ENCODE results near the gene RWDD4.

The RWDD4 gene

DNA sequence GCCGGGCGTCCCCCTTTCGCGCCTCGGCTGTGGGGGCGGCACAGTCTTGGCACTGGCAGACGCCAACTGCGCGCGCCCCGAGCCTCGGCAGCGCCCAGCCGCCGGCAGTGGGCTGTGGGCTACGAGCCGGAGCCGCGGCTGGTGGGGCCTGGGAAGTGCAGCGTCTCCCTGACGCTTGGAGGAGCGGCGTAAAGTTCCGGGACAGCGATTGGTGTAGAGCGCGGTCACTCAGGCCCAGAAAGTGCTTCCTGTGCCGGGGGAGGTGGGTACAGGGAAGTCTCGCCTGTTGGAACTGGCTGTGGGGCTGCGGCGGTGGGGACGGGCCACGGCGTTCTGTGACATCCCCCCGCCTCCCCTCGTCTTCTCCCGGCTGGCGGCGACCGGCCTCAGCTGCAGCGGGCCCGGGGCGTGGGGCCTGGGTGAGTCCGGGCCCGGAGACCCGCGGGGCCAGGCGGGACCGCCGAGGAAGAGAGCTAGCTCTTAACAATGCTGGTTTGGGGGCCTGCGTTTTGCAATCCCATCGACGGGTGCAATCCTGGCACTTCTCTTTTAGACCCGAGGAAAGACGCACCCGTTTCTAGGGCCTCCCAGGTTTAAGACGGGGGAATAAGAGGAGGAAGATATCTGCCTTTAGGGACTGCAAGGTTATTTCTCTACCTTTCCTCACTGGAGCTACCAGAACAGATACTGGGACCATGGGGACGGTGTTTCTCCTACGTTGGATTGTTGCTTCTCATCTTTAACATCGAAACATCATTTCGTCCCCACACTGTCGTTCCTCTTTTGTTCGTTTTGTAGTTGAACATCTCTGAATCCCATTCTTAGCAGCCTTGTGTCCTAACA, at the start of gene RWDD4, which contains the start of gene TRAPPC11:
Gene RWDD4 (minus strand): TSS at position 157 of the 843 bp plus-strand sequence. CDS start 233 bp downstream, outside the sequence.
Gene TRAPPC11 (plus strand): TSS at position 265 of the 843 bp plus-strand sequence. CDS start 4,575 bp downstream, outside the sequence.
- peak; percentile 99 for DNase-seq (ENCODE audit: low read depth, low spot score)

DNA sequence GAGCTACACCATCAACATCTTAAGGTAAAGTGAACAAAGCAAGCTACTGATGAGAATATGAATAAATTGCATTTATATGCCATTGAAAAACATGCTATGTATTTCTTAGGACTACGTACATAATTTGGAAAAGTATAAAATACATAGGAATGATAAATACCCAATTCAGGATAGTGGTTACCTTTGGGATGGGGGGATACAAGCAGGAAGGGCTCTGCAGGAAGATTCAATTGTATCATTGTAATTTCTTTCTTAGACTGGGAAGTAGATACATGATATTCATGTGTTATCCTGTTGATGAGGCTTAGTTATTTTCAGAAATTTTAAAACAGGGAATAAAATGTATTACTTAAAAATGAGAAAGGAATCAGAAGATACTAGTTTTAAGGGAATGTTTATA, 43.5 kb upstream of the RWDD4 start:
- no peak for DNase-seq (ENCODE audit: low read depth, low spot score)

DNA sequence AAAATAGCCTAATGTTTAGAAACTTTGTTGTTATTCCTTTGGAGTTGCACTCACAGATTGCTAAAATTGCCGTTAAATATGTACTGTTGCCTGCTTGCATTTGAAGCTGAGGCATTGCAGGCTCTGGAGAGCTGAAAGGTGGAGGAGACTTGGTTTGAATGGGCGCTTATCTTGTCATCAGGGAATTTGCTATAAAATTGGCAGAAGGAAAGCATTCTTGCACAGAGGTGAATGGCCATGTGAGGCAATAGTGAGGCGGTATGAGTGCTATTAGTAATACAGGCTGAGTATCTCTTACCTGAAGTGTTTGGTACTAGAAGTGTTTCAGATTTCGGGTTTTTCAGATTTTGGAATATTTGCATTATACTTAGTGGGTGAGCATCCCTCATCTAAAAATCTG, 41.4 kb upstream of the RWDD4 start:
- no peak for DNase-seq (ENCODE audit: low read depth, low spot score)

DNA sequence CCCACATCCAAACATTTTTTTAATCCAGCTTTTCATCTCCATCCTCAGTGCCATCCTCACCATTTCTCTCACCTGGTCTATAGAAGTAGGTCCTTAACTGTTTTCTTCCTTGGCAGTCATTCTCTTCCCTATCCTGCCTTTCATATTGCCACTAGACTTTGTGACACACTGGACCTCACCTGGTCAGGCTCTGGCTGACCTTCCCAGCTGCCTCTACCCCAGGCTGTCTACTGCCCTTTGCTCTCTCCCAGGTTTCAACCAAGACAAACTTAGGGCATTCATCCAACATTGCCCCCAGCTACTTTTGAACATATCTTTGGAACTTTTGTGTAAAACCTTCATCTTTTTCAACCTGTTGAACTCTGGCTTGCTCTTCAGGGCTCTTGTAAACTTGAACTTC, 39.9 kb upstream of the RWDD4 start:
- no peak for DNase-seq (ENCODE audit: low read depth, low spot score)

- no peak for DNase-seq (ENCODE audit: low read depth, low spot score)
Observed at GRCh38 chr4:183691897-183692296, 32.9 kb upstream of the RWDD4 start.

DNA sequence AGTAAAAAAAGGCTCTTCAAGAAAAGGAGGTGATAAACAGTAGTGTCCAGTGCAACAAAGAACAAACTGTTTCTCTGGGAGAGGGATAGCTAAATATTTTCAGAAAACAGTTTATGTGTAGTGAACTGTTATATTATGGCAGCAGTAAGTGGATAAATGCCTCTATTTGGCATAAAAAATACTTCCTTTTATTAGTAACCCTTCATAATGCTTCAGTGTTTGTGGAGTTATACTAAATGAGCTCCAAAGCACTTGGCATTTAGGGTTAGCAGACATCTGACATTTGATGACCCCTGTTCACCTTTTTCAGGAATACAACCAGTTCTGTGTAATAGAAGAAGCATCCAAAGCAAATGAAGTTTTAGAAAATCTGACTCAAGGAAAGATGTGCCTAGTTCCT, 32.0 kb upstream of the RWDD4 start:
- DNase-seq (ENCODE audit: low read depth, low spot score), result no peak

- DNase-seq (ENCODE audit: low read depth, low spot score), result no peak
Observed at GRCh38 chr4:183688216-183688615, 29.2 kb upstream of the RWDD4 start.

GRCh38 chr4:183686461-183686860, 27.5 kb upstream of the RWDD4 start:
- DNase-seq (ENCODE audit: low read depth, low spot score), result no peak

GRCh38 chr4:183681119-183681518, 22.1 kb upstream of the RWDD4 start:
- no peak for DNase-seq (ENCODE audit: low read depth, low spot score)

GRCh38 chr4:183675625-183676024, 16.6 kb upstream of the RWDD4 start:
- no peak for DNase-seq (ENCODE audit: low read depth, low spot score)

- no peak for DNase-seq (ENCODE audit: low read depth, low spot score)
Observed at GRCh38 chr4:183674153-183674552, 15.2 kb upstream of the RWDD4 start.

DNA sequence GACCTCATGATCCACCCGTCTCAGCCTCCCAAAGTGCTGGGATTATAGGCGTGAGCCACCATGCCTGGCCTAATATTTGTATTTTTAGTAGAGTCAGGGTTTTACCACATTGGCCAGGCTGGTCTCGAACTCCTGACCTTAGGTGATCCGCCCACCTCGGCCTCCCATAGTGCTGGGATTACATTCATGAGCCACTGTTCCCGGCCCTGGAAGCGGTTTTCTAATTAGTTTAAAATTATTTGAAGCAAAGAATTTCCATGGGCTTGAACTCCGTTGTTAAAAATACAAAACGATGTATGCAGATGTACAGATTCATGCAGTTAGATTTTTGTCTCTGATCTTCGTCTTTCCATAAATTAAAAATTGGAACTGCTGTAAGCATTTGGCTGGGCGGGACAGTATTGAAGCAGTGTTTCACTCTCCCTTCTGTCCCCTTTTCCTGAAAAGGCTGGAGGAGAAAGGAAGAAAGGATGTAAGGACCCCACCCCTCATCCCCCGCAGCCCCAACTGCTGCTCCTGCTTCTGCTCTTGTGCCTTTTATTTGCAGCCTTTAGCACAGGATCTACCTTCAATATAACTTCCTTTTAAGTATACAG, 12.1 kb upstream of the RWDD4 start:
- DNase-seq (ENCODE audit: low read depth, low spot score), result no peak

DNA sequence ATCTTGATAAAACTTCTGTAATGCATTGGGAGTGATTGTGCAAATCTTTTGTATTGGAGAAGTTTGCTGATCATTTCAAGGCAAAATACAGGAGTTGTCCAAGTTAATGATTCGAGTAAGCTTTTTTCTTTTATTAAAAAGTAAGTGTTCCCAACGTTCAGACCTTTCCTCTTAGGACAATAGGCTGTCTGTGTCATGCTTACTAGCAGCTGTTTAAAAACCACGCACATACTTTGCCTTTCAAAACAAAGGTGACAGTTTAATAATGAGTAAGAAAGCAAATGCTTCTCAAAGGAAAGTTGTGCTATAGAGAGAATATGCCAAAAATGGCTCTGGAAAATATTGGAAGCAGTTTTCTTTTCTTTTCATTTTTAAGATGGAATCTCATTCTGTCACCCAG, 11.3 kb upstream of the RWDD4 start:
- DNase-seq (ENCODE audit: low read depth, low spot score), result no peak

GRCh38 chr4:183666088-183666487, 7.1 kb upstream of the RWDD4 start:
- DNase-seq (ENCODE audit: low read depth, low spot score), result no peak

GRCh38 chr4:183659872-183660242, 872 bp upstream of the RWDD4 start:
- DNase-seq (ENCODE audit: low read depth, low spot score), result no peak

- peak; percentile 59 for DNase-seq (ENCODE audit: low read depth, low spot score)
Observed at GRCh38 chr4:183658362-183659028, 490 bp downstream of the RWDD4 start.

- no peak for DNase-seq (ENCODE audit: low read depth, low spot score)
Observed at GRCh38 chr4:183657564-183657963, 1.4 kb downstream of the RWDD4 start.

GRCh38 chr4:183645326-183645725, 13.7 kb downstream of the RWDD4 start:
- no peak for DNase-seq (ENCODE audit: low read depth, low spot score)

- no peak for DNase-seq (ENCODE audit: low read depth, low spot score)
Observed at GRCh38 chr4:183639291-183639690, 19.7 kb downstream of the RWDD4 start.

DNA sequence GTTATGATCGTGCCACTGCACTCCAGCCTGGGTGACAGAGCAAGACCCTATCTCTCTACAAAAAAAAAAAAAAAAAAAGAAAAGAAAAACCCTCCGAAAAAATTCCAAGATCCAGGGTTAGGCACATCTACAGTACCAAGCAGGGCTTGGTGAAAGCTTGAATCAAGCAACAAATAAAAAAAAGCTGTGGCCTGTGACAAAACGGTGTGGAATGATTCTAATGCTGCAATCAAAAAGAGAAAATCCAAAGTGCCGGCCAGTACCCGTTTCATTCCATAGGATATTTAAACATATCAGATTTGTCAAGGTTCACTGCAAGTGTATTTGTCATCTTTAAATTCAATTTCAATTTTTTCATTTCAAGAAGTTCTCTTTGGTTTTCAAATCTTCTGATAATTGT, 20.5 kb downstream of the RWDD4 start:
- DNase-seq (ENCODE audit: low read depth, low spot score), result no peak

- DNase-seq (ENCODE audit: low read depth, low spot score), result no peak
Observed at GRCh38 chr4:183637461-183637860, 21.5 kb downstream of the RWDD4 start.

GRCh38 chr4:183636923-183637322, 22.1 kb downstream of the RWDD4 start:
- DNase-seq (ENCODE audit: low read depth, low spot score), result no peak

GRCh38 chr4:183636503-183636902, 22.5 kb downstream of the RWDD4 start:
- DNase-seq (ENCODE audit: low read depth, low spot score), result no peak
